ENCODE measurements around the gene EXOC6B. TPM values are rescaled to one million over a fixed set of nuclear protein-coding genes. Genes with fewer than 3 reads are reported as not detected.

EXOC6B gene
- total RNA-seq, 6 experiments from 2014 or later = 7.8 to 15.1 (median 9.1) TPM

DNA sequence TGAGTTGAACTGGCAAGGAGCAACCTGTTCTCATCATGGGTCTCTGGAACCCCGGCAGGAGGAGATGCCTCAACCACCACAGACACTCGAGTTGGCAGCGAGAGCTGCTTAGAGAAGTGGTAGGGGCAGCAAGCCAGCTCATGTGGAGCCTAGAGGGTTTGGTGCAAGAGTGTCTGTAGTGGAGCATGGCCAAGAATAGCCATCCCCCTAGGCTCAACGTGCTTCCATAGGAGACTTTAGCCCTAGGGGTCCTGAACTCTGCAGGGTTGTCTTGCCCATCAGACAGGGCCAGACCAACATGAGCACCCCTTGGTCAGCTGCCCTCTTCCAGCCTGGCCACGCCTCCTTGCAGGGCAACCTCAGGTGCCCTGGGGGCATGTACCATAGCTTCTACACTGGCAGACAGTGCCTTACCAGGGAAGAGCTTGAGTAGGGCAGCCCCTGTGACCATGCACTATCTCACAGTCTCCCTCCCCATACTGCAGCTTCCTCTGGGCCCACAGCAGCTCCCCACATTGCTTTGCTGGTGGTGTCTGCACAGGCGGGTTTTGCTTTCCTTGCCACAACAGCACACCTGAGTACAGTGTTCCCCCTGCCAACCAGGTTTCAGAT is 187.1 kb downstream of the EXOC6B start:
- Histone ChIP-seq H3K4me3 (no peak overlapping the region), H3K27me3 (no peaks in the 10 kb centered on the region), H3K36me3 (no peaks in the 10 kb centered on the region), H3K27ac (no peak overlapping the region), H3K9me3 (no peaks in the 10 kb centered on the region), H3K4me1 (no peaks in the 10 kb centered on the region)
- 80% methylated on average over 1 of the region's 6 CpGs for WGBS (ENCODE audit: insufficient coverage, low coverage, low lambda C conversion rate, missing lambda C conversion rate)
- intact Hi-C loops (cut with DNase I) = no loop called here
- ATAC-seq (no peak), DNase-seq (no peak)
- TF ChIP-seq POLR2A (IDR thresholded peaks at IDR 0.05) (no peak), CTCF (IDR thresholded peaks at IDR 0.05) (no peak)

GRCh38 chr2:72636210-72636609 is 189.6 kb downstream of the EXOC6B start:
- Histone ChIP-seq H3K9me3 (no peaks in the 10 kb centered on the region), H3K27ac (no peak overlapping the region), H3K36me3 (no peaks in the 10 kb centered on the region), H3K27me3 (no peaks in the 10 kb centered on the region), H3K4me3 (no peak overlapping the region), H3K4me1 (no peaks in the 10 kb centered on the region)
- intact Hi-C loops (cut with DNase I) = no loop called here
- DNase-seq (no peak), ATAC-seq (no peak)
- TF ChIP-seq CTCF (IDR thresholded peaks at IDR 0.05) (no peak), POLR2A (IDR thresholded peaks at IDR 0.05) (no peak)
- WGBS (ENCODE audit: insufficient coverage, low coverage, low lambda C conversion rate, missing lambda C conversion rate) = 59% methylated on average over 3 of the region's 3 CpGs

- Histone ChIP-seq H3K4me3 (no peak overlapping the region), H3K27ac (no peak overlapping the region), H3K27me3 (no peaks in the 10 kb centered on the region), H3K36me3 (no peaks in the 10 kb centered on the region), H3K4me1 (no peaks in the 10 kb centered on the region), H3K9me3 (no peaks in the 10 kb centered on the region)
- WGBS (ENCODE audit: insufficient coverage, low coverage, low lambda C conversion rate, missing lambda C conversion rate) = 75% methylated on average over 2 of the region's 2 CpGs
- TF ChIP-seq POLR2A (IDR thresholded peaks at IDR 0.05) (no peak), CTCF (IDR thresholded peaks at IDR 0.05) (no peak)
- DNase-seq = no peak
- ATAC-seq = peak in 1 of 4 donors; percentile 58
- intact Hi-C loops (cut with DNase I) = no loop called here
Measured at GRCh38 chr2:72630767-72631166, 195.1 kb downstream of the EXOC6B start.

- no peak overlapping the region for H3K4me3 ChIP-seq
- no peaks in the 10 kb centered on the region for H3K36me3 ChIP-seq
- intact Hi-C loops (cut with DNase I) = no loop called here
- no peak overlapping the region for H3K27ac ChIP-seq
- H3K27me3 ChIP-seq = no peaks in the 10 kb centered on the region
- no peaks in the 10 kb centered on the region for H3K4me1 ChIP-seq
- WGBS (ENCODE audit: insufficient coverage, low coverage, low lambda C conversion rate, missing lambda C conversion rate) = 100% methylated on average over 1 of the region's 1 CpG
- DNase-seq = no peak
- no peaks in the 10 kb centered on the region for H3K9me3 ChIP-seq
- ATAC-seq = no peak
- TF ChIP-seq POLR2A (IDR thresholded peaks at IDR 0.05) (no peak), CTCF (IDR thresholded peaks at IDR 0.05) (no peak)
Measured at GRCh38 chr2:72629062-72629461, 196.8 kb downstream of the EXOC6B start.

DNA sequence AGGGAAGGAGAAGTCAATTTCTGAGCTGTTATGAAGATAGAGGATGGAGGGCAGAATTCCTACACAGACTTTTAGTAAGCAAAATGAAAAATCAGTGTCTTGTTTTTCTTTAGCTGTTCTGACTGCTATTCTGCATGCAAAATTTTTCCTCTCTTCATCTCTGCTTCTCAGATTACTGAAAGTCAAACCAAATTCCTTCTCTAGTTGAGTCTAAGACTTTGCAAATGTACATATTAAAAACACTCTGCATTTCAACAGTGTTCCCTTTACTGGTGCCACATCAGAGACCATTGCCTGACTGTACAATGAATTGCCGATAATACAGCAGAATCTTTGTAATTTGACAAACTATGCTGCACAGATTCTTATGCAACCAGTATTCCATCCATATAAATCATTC is 198.8 kb downstream of the EXOC6B start:
- H3K9me3 ChIP-seq = no peaks in the 10 kb centered on the region
- 100% methylated on average over 1 of the region's 1 CpG for WGBS (ENCODE audit: insufficient coverage, low coverage, low lambda C conversion rate, missing lambda C conversion rate)
- DNase-seq = no peak
- no peaks in the 10 kb centered on the region for H3K27me3 ChIP-seq
- H3K4me3 ChIP-seq = no peak overlapping the region
- intact Hi-C loops (cut with DNase I) = no loop called here
- H3K36me3 ChIP-seq = no peaks in the 10 kb centered on the region
- no peak for ATAC-seq
- TF ChIP-seq POLR2A (IDR thresholded peaks at IDR 0.05) = no peak
- TF ChIP-seq CTCF (IDR thresholded peaks at IDR 0.05) = no peak
- no peaks in the 10 kb centered on the region for H3K4me1 ChIP-seq
- no peak overlapping the region for H3K27ac ChIP-seq
